Cardiac fibroblast (primary cell): Measurements from ENCODE around the gene REEP6.

Experiments
- DNase-seq, 2 donors: peaks; one replicate each; pipeline versions ENCODE4 v3.0.0 to v3.0.0-alpha.2; 2010; ENCODE audit warnings: low read depth in 2 of 2
- H3K4me3 ChIP-seq, 2 donors: replicated peaks in 1 of 2; 1 replicate in 1 of 2; 2 replicates in 1 of 2; pipeline ENCODE4 v1.5.1; 2011; ENCODE audit warnings: low read depth in 2 of 2, low read length in 2 of 2, mild to moderate bottlenecking in 2 of 2, moderate library complexity in 1 of 2
- CTCF ChIP-seq: IDR thresholded peaks from one replicate; pipeline ENCODE4 v1.5.1; 2011; ENCODE audit warnings: low read depth, mild to moderate bottlenecking, low read length, inconsistent platforms

Gene REEP6

GRCh38 chr19:1469255-1470054 is 21.5 kb upstream of the REEP6 start:
- TF ChIP-seq CTCF: no peak
- peak overlapping the region in 1 of 2 donors; percentile 43 for H3K4me3 ChIP-seq
- no peak for DNase-seq

GRCh38 chr19:1470055-1470304 is 21.0 kb upstream of the REEP6 start:
- peak overlapping the region; percentile 27 to 43 for H3K4me3 ChIP-seq
- no peak for TF ChIP-seq CTCF
- no peak for DNase-seq

GRCh38 chr19:1470305-1471009 is 20.5 kb upstream of the REEP6 start:
- no peak for TF ChIP-seq CTCF
- H3K4me3 ChIP-seq: peak overlapping the region; percentile 27 to 43
- DNase-seq: no peak

GRCh38 chr19:1471010-1471514 is 19.9 kb upstream of the REEP6 start:
- H3K4me3 ChIP-seq: peak overlapping the region; percentile 14 to 43
- no peak for DNase-seq
- TF ChIP-seq CTCF: no peak

GRCh38 chr19:1471515-1472160 is 19.3 kb upstream of the REEP6 start:
- no peak for DNase-seq
- H3K4me3 ChIP-seq: no peak overlapping the region
- TF ChIP-seq CTCF: no peak

GRCh38 chr19:1472231-1473084 is 18.5 kb upstream of the REEP6 start:
- no peak for TF ChIP-seq CTCF
- no peak for DNase-seq
- H3K4me3 ChIP-seq: no peak overlapping the region
